Activated T-helper 1 cell treated with Interleukin-2 at 50 U/mL for 16 hours (primary cell): Measurements from ENCODE around the gene SIX5.

Experiments used
- DNase-seq: peaks from one replicate; pipeline ENCODE4 v3.0.0-alpha.2; 2020; ENCODE audit warnings: low read depth

SIX5 gene

DNA sequence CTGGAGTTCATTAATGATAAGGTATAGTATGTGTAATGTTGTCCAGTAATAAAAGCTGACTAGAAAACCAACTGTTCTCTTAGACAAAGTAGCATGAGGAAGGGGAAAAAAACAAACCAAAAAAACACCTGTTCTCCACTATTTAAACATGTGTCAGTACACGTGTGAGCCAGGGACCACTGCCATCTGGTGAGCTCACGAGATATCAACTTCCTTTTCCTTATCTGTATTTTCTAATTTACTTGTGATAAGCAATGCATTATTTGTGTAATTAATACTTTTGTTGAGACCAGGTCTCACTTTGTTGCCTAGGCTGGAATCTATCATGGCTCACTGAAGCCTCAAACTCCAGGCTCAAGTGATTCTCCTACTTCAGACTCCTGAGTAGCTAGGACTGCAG is 4.3 kb upstream of the SIX5 start:
- no peak for DNase-seq

DNA sequence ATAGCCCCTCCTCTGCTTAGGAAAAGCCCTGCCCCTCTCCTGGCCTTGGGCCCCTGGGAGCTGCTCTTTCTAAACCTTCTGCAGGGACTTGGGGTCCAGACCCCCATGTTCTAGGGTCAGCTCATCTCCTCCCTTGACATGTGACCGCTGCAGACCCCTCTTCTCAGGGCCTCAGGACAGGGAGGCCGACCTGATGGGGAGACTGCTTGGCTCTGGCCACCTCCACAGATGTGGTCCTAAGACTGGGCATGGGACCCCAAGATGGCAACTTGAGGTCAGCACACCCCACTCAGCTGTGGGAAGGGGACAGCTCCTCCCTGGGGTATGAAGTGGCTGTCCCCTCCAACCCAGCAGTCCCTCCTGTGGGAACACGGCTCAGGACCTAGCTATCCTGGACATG is 3.9 kb upstream of the SIX5 start:
- no peak for DNase-seq

DNA sequence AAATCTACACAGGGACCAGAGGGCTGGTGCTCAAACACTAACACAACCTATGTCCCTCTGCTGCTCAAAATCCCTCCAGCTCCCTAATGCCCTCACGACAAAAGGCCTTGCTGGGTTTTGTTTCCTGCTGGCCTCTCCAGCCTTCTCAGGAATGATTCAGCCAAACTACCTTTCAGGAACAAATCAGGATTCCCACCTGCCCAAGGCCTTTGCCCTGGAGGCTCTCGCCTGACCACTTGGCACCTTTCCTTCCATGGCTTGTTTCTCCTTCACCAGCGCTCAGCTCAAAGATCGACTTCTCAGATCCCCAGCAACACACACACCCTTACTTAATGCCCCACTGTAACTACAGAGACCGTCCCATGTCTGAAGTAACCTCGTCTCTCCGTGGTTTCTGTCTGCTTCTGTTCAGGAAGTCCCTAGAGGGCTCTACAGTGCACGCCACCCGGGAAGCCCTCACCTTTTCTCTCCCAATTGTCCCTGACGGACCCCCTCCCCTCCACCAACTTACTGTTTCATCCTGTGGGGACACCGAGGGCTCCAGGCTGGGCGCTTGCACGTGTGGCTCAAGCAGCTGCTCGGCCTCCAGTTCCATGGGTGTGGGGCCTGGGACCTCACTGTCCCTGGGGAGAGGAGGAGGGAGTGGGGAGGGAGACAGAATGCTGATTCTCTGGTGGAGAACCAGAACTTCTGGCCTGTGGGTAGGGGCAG is 3.2 kb upstream of the SIX5 start:
- no peak for DNase-seq

DNA sequence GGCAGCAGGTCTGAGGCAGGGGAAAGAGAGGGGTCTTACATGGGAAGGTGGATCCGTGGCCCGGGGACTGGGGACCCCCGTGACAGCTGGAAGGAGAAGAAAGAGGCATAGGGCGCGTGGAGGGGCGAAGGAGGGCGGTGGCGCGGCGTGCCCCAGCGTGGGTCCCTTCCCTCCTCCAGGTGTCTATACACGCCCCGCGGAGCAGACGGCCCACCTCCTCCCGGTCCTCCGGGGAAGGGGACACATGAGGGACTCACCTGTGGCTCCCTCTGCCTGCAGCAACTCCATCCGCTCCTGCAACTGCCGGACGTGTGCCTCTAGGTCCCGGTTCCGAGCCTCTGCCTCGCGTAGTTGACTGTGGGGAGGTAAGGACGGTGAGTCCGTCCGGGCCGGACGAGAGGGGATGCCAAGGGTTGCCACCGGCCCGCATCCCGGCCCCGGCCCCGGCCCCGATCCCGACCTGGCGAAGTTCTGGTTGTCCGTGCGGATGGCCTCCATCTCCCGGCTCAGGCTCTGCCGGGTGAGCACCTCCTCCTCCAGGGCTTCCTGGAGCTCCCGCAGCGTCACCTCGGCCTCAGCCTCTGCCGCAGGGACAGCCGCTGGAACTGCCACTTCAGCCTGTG is 2.4 kb upstream of the SIX5 start:
- no peak for DNase-seq

DNA sequence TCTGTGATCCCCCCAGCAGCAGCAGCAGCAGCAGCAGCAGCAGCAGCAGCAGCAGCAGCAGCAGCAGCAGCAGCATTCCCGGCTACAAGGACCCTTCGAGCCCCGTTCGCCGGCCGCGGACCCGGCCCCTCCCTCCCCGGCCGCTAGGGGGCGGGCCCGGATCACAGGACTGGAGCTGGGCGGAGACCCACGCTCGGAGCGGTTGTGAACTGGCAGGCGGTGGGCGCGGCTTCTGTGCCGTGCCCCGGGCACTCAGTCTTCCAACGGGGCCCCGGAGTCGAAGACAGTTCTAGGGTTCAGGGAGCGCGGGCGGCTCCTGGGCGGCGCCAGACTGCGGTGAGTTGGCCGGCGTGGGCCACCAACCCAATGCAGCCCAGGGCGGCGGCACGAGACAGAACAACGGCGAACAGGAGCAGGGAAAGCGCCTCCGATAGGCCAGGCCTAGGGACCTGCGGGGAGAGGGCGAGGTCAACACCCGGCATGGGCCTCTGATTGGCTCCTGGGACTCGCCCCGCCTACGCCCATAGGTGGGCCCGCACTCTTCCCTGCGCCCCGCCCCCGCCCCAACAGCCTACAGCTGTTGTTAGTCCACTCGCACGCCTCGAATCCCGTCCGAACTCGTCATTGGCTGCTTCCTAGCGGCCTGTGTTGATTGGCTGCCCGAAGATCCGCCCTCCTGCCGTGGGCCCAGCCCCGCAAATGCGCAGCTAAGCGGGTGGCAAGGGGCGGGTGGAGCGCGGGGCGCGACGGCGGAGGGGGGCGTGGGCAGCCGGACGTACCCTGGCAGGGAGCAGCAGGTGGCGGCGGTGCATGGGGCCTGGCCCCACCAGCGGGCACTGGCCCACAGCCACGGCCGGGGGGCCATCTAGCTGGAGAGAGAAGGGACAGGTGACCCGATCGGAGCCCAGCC is 1.4 kb upstream of the SIX5 start:
- DNase-seq, result peak; percentile 87

DNA sequence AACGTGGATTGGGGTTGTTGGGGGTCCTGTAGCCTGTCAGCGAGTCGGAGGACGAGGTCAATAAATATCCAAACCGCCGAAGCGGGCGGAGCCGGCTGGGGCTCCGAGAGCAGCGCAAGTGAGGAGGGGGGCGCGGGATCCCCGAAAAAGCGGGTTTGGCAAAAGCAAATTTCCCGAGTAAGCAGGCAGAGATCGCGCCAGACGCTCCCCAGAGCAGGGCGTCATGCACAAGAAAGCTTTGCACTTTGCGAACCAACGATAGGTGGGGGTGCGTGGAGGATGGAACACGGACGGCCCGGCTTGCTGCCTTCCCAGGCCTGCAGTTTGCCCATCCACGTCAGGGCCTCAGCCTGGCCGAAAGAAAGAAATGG is 754 bp upstream of the SIX5 start:
- no peak for DNase-seq

DNA sequence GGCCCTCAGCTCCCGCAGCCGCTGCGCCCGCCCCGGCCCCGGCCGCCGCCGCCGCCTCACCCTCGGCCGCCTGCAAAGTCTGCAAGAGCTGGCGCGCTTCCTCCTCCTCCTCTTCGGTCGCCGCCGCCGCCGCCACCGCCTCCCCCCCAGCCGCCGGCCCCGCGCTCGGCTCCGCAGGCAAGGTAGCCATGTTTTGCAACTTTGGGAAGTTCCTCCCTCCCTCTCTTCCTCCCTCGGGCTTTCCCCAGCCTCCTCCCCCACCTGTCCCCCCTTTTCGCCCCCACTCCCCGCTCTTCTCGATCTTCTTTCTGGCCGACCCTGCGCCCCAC is 433 bp downstream of the SIX5 start:
- DNase-seq, result no peak

DNA sequence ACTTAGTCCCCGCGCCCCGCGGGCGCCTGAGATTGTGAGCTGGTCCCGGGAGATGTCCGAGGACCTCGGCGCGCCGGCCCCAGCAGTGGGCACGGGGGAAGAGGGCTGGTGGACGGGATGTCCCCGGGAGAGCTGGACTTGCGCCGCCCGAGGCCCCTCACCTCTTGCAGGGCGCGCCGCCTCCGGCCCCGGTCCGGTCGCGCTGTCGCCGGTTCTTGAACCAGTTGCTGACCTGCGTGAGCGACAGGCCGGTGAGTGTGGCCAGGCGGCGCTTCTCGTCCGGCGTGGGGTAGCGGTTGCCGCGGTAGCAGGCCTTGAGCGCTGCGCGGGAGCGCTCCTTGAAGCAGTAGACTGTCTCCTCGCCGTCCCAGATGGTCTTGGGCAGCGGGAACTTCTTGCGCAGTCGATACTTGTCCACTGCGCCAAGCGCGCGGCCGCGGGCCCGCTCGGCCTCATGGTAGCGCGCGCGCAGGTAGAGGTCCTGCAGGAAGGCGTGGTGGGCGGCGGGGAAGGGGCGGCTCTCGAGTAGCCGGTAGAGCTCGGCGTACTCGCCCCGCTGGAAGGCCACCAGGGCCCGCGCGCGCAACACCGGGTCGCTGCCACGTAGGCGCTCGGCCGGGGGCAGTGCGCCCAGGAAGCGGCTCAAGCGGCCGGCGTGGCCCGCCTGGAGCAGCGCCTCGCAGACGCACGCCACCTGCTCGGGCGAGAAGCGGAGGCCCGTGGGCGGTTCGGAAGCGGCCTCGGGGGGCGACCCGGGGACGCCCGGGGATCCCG is 984 bp downstream of the SIX5 start:
- no peak for DNase-seq

DNA sequence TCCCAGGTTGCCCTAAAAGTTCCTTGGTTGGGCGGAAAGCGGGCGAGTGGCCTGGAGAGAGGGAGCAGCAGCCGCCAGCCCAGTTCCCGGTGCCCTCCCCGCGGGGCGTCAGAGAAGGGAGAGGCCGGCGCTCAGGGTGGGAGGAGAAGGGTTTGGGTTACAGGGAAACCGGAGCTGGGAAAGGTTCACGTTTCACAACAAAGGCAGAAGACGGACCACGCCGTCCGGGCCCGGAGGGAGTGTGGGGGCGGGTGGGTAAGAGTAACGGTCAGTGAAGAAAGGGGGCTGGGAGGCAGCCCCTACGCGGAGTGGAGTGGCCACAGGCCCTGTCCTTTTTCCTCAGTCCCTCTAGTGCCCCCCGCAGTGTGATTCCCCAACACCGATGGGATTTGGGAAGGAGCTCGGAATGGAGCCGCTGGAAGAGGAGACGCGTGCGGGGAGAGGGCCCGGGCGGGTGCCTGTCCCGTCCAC is 1.6 kb downstream of the SIX5 start:
- DNase-seq, result no peak

DNA sequence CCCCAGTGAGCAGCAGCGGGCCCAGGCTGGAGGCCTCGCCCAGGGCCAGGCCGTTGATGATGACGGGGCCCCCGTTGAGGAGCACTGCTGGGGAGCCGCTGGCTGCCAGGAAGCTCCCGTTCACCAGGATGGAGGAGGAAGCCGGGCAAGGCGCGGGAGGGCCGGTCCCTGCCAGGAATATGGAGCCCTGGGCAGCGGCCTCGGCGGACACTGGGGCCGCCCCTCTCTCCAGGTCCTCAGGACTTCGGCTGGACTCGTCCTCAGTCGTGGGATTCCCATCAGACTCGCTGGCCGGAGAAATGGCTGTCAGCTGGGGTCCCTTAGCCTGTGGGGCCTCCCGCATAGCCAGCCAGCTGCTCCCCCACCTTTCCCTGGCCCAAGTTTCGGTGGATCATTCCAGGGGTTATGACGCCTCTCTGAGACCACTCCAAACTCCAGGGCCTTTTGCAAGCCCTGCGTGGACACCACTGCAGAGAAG is 2.1 kb downstream of the SIX5 start:
- no peak for DNase-seq

DNA sequence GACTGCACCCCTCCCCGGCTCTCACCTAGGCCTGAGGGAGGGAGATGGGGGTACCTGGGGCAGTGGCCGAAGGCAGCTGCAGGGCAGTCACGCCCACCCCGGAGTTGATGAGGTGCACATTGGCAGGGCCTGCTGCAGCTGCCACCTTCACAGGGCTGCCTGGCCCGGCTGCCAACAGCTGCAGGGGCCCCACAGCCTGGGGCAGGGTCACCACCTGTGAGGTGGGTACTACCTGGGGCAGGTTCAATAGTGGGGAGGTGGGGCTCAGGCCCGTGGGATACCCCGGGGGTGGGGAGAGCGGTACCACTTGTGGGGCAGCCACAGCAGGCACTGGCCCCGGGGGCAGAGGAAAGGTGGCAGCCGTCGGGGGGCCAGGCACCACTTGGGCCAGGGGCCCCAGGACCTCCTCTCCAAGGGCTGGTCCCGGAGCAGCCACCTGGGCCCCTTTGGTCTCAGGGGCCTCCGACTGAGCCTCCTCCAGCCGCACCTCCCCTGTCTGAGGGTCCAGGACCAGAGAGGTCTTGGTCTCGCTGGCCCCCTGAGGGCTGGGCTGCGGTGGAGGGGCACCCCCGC is 2.7 kb downstream of the SIX5 start:
- no peak for DNase-seq

DNA sequence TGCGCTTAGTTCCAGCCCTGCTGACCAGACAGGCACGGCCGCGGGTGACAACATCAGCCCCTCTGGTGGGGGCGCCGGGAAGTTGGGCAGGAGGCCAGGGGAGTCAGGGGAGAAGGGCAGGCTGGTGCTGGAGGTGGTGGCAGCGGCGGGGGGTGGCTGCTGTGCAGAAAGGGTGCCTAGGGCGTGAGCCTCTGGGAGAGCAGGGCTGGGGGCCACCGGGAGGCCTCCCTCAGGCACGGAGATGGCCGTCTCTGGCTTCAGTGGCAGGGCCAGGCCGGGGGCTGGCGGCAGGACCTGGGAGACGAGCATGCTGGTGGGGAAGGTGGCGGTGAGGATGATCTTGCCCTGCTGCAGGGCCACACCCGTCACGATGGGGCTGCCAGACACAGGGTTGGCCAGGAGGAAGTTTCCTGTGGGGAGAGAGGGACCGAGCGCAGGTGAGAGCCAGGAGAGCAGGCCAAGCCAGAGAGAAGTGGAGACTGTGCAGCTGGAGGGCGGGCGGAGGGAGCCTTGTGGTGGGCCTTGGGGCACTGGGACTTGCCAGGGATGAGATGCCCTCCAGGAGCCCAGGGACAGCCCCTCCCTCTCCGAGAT is 3.3 kb downstream of the SIX5 start:
- DNase-seq, result no peak

DNA sequence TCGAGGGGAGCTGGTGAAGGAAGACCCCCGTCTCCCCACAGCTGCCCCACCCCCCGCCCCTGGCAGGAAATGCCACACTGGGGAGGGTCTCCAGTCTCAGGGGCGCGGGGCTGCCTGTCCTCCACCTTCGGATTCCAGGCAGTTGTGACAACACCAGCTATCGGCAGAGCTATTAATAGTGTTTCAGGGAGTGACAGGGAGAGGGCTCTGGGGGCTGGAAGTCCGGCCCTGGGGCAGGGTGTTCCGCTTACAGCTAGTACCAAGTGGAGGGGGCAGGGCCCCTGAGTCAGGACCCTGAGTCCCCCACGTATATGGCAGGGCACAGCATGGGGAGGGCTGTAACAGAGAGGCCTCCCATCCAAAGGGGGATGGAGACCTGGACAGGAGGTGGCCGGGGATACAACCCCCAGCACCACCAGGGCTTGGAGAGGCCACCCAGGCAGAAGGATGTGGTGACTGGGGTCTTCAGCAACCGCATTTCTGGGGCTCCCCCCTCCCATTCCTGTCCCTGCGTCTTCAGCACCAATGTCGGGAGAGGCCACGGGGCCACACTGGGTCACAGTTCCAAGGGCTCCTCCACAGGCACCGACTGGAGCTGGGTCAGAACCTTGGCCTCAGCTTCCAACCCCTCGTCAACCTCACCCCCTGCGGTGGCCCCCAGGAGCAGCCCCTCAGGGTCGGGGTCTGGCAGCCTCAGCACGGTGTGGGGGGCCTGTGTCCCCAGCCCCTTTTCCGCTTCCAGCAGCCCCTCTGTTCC is 3.9 kb downstream of the SIX5 start:
- no peak for DNase-seq

DNA sequence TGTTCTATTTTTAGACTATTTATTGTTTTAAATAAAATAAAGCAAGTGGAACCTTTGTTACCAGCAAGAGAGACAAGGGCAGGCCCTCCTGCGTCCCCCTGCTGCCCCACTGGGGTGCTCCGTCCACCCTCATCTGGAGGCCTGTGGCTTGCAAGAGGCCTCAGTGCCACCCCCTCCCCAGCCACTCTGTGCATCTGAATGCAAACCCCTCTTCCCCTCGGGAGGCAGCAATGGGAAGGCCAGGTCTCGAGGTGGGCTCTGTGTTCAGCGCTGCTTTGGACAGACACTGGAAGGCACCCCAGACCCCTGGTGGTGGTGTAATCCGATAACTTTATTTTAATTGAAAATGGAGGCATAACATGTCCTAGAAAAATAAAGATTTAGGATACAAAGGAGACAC is 4.6 kb downstream of the SIX5 start:
- DNase-seq, result no peak

DNA sequence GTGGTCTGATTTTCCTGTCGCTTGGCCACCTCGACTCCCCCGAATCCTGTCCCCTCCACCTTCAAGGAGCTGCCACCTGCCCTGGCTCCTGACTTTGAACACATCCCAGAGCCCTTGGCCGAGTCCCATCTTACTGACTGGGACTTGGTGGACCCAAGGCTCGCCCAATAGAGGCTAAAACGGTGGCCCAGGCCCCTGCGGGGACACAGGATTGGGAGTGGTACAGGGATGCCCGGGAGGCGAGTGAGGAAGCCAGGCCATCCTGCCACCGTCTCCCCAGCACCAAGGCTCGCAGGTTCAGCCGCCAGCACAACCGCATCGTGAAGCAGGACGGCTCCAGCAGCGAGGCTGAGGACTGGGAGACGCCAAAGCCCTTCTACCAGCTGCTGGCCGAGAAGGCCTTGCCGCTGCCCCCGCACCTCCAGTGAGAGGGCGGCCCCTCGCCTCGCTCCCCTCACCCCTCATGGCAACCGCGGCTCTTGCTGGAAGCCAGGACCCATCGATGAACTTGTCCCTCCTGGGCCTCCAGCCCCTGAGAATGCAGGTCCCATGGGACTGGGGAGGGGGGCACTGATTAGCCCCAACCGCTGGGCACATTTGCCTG is 5.3 kb downstream of the SIX5 start:
- DNase-seq, result no peak

DNA sequence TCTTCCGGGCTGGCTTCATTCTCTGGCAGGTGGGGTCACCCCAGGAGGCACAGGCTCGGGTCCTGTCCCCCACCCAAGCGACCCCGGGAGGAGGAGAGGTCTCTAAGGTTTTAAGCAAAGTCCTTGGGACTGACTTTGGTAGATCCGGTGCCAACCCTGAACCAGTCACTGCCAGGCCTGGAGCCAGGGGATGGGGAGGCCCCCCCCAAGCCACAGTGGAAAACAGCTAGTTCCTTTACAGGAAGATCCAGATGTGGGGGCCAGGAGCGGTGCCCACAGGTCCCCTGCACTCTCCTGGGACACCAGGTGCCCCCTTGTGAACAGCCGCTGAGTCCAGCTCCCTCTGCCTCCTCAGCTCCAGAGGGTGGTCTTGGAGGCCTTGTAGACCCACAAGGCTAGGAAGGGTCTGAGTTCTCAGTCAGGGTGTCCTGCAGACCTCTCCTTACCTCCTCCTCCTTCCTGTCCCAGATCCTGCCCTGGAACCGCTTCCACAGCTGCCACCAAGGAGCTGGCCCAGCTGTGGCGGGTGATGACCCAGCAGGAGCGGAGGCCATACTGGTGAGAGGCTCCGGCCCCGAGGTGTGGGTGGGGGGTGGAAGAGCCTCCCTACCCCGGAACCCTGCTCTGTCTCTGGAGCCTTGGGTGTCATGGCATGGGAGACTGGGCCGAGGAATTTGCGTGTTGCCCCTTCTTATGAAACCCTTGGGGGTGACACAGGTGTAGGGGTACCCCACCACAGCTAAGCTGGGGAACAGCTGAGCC is 6.0 kb downstream of the SIX5 start:
- DNase-seq, result no peak

DNA sequence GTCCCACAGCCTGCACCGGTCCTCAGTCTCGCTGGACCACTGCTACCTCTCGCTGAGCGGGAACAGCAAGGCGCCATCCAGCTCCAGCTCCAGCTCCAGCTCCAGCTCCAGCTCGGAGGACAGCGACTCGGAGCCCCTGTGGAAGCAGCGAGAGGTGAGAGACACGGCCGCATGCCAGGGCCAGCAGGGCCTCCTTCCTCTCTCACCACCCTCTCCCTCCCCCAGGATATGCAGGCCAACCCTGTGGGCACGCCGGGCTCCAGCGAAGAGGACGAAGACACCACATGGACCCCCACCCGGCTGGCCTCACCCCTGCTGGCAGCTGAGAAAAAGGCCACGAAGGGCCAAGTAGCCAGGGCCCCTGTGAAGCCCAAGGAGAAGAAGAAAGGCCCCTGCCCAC is 7.3 kb downstream of the SIX5 start:
- DNase-seq, result no peak

DNA sequence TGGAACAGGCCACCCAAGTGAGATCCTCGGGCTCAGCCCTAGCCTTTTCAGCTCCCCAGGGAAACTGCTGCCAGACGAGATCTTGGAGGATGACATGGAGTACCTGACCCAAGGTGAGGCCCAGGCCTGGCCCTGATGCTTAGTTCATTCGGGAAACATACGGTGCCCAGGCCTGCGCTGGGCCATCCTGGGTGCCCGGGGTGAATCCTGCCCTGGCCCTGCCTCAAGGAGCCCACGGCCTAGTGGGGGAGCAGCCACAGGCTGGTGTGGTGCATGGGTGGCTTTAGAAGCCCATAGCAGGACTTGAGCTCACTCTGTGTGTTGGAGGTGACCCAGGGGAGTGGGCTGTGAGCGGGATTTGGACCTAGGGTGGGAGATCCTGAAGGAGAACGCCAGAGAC is 10.1 kb downstream of the SIX5 start:
- DNase-seq, result no peak

DNA sequence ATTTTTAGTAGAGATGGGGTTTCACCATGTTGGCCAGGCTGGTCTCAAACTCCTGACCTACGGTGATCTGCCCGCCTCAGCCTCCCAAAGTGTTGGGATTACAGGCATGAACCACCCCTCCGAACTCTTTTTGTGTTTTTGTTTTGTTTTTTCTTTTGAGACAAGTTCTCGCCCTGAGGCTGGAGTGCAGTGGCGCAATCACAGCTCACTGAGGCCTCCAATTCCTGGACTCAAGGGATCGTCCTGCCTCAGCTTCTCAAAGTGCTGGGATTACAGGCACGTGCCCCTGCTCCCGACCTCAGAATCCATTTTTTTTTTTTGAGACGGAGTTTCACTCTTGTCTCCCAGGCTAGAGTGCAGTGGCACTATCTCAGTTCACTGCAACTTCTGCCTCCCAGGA is 11.4 kb downstream of the SIX5 start:
- no peak for DNase-seq

DNA sequence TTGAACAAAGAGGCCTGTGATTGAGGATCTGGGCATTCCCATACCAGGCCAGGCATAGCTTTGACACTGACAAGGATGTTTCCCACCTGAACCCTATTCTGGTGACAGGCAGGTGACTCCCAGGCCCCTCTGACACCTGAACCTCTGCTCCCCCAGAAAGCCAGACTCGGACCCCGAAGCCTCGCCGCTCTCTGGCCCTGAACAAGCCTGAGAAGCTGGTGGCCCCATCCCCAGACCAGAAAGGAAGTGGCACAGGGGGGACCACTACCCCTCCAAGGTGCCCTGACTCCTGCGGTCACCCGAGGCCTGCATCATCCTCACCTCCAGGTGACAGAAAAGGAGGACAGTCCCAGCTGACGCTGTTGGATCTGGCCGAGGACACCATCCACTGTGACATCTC is 14.7 kb downstream of the SIX5 start:
- DNase-seq, result no peak
